Liver (tissue), 9 donors: ENCODE measurements around the gene TRPT1. TPM values are rescaled to one million over a fixed set of nuclear protein-coding genes. Genes with fewer than 3 reads are reported as not detected.

Experiments used
- DNase-seq: peaks from one replicate; pipeline ENCODE4 v3.0.0-alpha.2; 2017; ENCODE audit warnings: low spot score
- H3K27ac ChIP-seq, 2 donors: one replicate each; pipeline ENCODE4 v1.7.0; 2013; ENCODE audit warnings: inconsistent platforms in 2 of 2, low read length in 2 of 2, control low read depth in 1 of 2, low read depth in 1 of 2, mild to moderate bottlenecking in 1 of 2
- H3K27me3 ChIP-seq, 4 donors: one replicate each; pipeline versions ENCODE4 v1.6.1 to v1.7.0; 2013; ENCODE audit warnings: low read length in 3 of 4, inconsistent platforms in 1 of 4, mild to moderate bottlenecking in 1 of 4, moderate library complexity in 1 of 4; ENCODE audit not compliant: control insufficient read depth in 4 of 4, insufficient read depth in 4 of 4
- H3K36me3 ChIP-seq, 4 donors: one replicate each; pipeline versions ENCODE4 v1.6.1 to v1.7.0; 2013; ENCODE audit warnings: low read length in 3 of 4, mild to moderate bottlenecking in 3 of 4, low read depth in 1 of 4, moderate library complexity in 1 of 4; ENCODE audit not compliant: control insufficient read depth in 4 of 4, insufficient read depth in 3 of 4
- H3K4me1 ChIP-seq, 4 donors: one replicate each; pipeline versions ENCODE4 v1.6.1 to v1.7.0; 2013; ENCODE audit warnings: low read length in 3 of 4, mild to moderate bottlenecking in 3 of 4, moderate library complexity in 1 of 4; ENCODE audit not compliant: control insufficient read depth in 4 of 4, insufficient read depth in 4 of 4
- H3K4me3 ChIP-seq, 3 donors: one replicate each; pipeline versions ENCODE4 v1.6.1 to v1.7.0; 2013; ENCODE audit warnings: low read length in 3 of 3, control low read depth in 1 of 3, low read depth in 1 of 3, mild to moderate bottlenecking in 1 of 3
- H3K9ac ChIP-seq, 2 donors: one replicate each; pipeline ENCODE4 v1.7.0; 2013; ENCODE audit warnings: low read length in 2 of 2, mild to moderate bottlenecking in 2 of 2, moderate library complexity in 2 of 2, control low read depth in 1 of 2, low read depth in 1 of 2
- H3K9me3 ChIP-seq, 4 donors: one replicate each; pipeline versions ENCODE4 v1.6.1 to v1.7.0; 2013; ENCODE audit warnings: low read length in 3 of 4; ENCODE audit not compliant: control insufficient read depth in 4 of 4
- EGR1 ChIP-seq, 2 donors: IDR thresholded peaks; 2 replicates each; pipeline ENCODE4 v1.6.1; 2016 to 2018; ENCODE audit warnings: antibody characterized with exemption in 2 of 2, low read depth in 2 of 2
- FOXA1 ChIP-seq: IDR thresholded peaks from 2 replicates; pipeline ENCODE4 v1.6.1; 2016; ENCODE audit warnings: antibody characterized with exemption
- FOXA2 ChIP-seq: IDR thresholded peaks from 2 replicates; pipeline ENCODE4 v1.6.1; 2016; ENCODE audit warnings: antibody characterized with exemption
- GABPA ChIP-seq, 2 donors: IDR thresholded peaks in 1 of 2; conservative IDR thresholded peaks in 1 of 2; 2 replicates each; pipeline ENCODE4 v1.6.1; 2016; ENCODE audit warnings: antibody characterized with exemption in 2 of 2, mild to moderate bottlenecking in 1 of 2, moderate library complexity in 1 of 2
- HNF4G ChIP-seq: IDR thresholded peaks from 2 replicates; pipeline ENCODE4 v1.6.1; 2016; ENCODE audit warnings: antibody characterized with exemption
- JUND ChIP-seq, 2 donors: IDR thresholded peaks; 2 replicates each; pipeline ENCODE4 v1.6.1; 2016; ENCODE audit warnings: antibody characterized with exemption in 2 of 2
- NR2F2 ChIP-seq: IDR thresholded peaks from 2 replicates; pipeline ENCODE4 v1.6.1; 2016; ENCODE audit warnings: antibody characterized with exemption
- RAD21 ChIP-seq, 2 donors: IDR thresholded peaks; 2 replicates each; pipeline ENCODE4 v1.6.1; 2016; ENCODE audit warnings: antibody characterized with exemption in 2 of 2, mild to moderate bottlenecking in 2 of 2
- RXRA ChIP-seq, 2 donors: IDR thresholded peaks; 2 replicates each; pipeline ENCODE4 v1.6.1; 2017 to 2018; ENCODE audit warnings: antibody characterized with exemption in 2 of 2, mild to moderate bottlenecking in 1 of 2
- SP1 ChIP-seq: IDR thresholded peaks from 2 replicates; pipeline ENCODE4 v1.6.1; 2018; ENCODE audit warnings: antibody characterized with exemption, mild to moderate bottlenecking
- TAF1 ChIP-seq: conservative IDR thresholded peaks from 2 replicates; pipeline ENCODE4 v1.6.1; 2016; ENCODE audit warnings: antibody characterized with exemption, mild to moderate bottlenecking
- YY1 ChIP-seq: IDR thresholded peaks from 2 replicates; pipeline ENCODE4 v1.6.1; 2016; ENCODE audit warnings: antibody characterized with exemption, mild to moderate bottlenecking
- WGBS: extraction: QIAGEN DNeasy Blood & Tissue Kit; methylation state at CpG from one replicate; pipeline ENCODE4 v1.1.7; 2013; 5-methylcytosine and 5-hydroxymethylcytosine counted together
- polyA plus RNA-seq, 2 donors: library from polyadenylated mRNA; stranded (reverse) in 1 of 2; unstranded in 1 of 2; fragments of 200-250 nt in 1 of 2; fragments of >200 nt in 1 of 2; fragmentation: Nextera tagmentation in 1 of 2; extraction: Ambion mirVana in 1 of 2; gene quantifications; one replicate each; pipeline versions ENCODE4 v1.2.1 to v1.2.3, GENCODE V29; 2013 to 2015
- total RNA-seq, 2 donors: library from RNA; depleted of rRNA; stranded (reverse); fragments of >200 nt; gene quantifications; one replicate each; pipeline ENCODE4 v1.2.3, GENCODE V29; 2014
- TF ChIP-seq, protein P1 (sequence below): IDR thresholded peaks from 2 replicates; pipeline ENCODE4 v1.6.1; 2016; ENCODE audit warnings: antibody characterized with exemption
- TF ChIP-seq, protein P2 (sequence below): IDR thresholded peaks from 2 replicates; pipeline ENCODE4 v1.6.1; 2016; ENCODE audit warnings: antibody characterized with exemption, mild to moderate bottlenecking
- TF ChIP-seq, protein P3 (sequence below): fragments of 150-350 bp; IDR thresholded peaks from 2 replicates; pipeline ENCODE4 v1.5.1; 2017; ENCODE audit warnings: improper control_type of control experiment, low read depth, low read length; ENCODE audit not compliant: missing input control
- TF ChIP-seq, protein P4 (sequence below): IDR thresholded peaks from 2 replicates; pipeline ENCODE4 v1.6.1; 2016; ENCODE audit warnings: antibody characterized with exemption
- TF ChIP-seq, protein P5 (sequence below): IDR thresholded peaks from 2 replicates; pipeline ENCODE4 v1.6.1; 2016; ENCODE audit warnings: antibody characterized with exemption
- donor health status: healthy.
- donor health status: healthy.
- donor health status: healthy.
- donor health status: healthy.
- donor health status: healthy.

Gene TRPT1
- total and polyA plus RNA-seq, 4 donors, result 14.0 to 37.8 (median 20.8) TPM

DNA sequence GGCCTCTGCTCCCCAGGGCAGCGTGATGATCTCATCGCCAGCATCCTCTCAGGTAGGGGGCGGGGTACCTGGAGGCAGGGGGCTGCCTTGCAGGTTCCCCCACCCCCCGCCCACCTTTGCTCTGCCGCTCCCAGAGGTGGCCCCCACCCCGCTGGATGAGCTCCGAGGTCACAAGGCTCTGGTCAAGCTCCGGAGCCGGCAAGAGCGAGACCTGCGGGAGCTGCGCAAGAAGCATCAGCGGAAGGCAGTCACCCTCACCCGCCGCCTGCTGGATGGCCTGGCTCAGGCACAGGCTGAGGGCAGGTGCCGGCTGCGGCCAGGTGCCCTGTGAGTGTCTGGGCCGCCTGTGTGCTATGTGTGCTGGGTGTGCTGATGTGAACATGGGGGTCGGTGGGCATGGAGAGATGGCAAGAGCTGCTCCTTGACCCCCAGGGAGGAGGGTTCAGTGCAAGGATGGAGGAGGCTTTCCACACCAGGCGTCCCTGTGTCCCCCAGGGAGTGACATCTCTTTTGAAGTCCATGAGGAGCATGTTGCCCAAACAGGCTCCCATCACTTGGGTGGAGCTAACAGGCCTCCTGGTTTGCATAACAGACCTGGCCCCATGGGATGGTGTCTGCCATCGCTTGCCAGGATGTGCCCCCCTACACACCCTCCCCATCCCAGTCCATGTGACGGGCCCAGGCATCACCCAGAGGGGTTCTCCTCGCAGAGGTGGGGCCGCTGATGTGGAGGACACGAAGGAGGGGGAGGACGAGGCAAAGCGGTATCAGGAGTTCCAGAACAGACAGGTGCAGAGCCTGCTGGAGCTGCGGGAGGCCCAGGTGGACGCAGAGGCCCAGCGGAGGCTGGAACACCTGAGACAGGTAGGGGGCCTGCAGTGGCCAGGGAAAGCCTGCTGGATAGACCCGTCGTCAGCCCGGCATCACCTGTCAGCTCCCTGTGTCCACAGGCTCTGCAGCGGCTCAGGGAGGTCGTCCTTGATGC lies 39.5 kb upstream of the TRPT1 start:
- TF ChIP-seq TAF1 (no peak), JUND (IDR thresholded peaks at IDR 0.05) (no peak), SP1 (no peak), EGR1 (IDR thresholded peaks at IDR 0.05; ENCODE audit: low read depth in 2 of 2) (no peak), FOXA1 (no peak), NR2F2 (no peak), YY1 (no peak), HNF4G (no peak), FOXA2 (no peak), RXRA (IDR thresholded peaks at IDR 0.05) (no peak), GABPA (IDR thresholded peaks at IDR 0.05 in 1 of 2, conservative IDR thresholded peaks at IDR 0.05 in 1 of 2) (no peak)
- TF ChIP-seq, protein P1, sequence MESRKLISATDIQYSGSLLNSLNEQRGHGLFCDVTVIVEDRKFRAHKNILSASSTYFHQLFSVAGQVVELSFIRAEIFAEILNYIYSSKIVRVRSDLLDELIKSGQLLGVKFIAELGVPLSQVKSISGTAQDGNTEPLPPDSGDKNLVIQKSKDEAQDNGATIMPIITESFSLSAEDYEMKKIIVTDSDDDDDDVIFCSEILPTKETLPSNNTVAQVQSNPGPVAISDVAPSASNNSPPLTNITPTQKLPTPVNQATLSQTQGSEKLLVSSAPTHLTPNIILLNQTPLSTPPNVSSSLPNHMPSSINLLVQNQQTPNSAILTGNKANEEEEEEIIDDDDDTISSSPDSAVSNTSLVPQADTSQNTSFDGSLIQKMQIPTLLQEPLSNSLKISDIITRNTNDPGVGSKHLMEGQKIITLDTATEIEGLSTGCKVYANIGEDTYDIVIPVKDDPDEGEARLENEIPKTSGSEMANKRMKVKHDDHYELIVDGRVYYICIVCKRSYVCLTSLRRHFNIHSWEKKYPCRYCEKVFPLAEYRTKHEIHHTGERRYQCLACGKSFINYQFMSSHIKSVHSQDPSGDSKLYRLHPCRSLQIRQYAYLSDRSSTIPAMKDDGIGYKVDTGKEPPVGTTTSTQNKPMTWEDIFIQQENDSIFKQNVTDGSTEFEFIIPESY, result no peak
- TF ChIP-seq, protein P2, sequence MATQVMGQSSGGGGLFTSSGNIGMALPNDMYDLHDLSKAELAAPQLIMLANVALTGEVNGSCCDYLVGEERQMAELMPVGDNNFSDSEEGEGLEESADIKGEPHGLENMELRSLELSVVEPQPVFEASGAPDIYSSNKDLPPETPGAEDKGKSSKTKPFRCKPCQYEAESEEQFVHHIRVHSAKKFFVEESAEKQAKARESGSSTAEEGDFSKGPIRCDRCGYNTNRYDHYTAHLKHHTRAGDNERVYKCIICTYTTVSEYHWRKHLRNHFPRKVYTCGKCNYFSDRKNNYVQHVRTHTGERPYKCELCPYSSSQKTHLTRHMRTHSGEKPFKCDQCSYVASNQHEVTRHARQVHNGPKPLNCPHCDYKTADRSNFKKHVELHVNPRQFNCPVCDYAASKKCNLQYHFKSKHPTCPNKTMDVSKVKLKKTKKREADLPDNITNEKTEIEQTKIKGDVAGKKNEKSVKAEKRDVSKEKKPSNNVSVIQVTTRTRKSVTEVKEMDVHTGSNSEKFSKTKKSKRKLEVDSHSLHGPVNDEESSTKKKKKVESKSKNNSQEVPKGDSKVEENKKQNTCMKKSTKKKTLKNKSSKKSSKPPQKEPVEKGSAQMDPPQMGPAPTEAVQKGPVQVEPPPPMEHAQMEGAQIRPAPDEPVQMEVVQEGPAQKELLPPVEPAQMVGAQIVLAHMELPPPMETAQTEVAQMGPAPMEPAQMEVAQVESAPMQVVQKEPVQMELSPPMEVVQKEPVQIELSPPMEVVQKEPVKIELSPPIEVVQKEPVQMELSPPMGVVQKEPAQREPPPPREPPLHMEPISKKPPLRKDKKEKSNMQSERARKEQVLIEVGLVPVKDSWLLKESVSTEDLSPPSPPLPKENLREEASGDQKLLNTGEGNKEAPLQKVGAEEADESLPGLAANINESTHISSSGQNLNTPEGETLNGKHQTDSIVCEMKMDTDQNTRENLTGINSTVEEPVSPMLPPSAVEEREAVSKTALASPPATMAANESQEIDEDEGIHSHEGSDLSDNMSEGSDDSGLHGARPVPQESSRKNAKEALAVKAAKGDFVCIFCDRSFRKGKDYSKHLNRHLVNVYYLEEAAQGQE, result no peak
- TF ChIP-seq, protein P3, sequence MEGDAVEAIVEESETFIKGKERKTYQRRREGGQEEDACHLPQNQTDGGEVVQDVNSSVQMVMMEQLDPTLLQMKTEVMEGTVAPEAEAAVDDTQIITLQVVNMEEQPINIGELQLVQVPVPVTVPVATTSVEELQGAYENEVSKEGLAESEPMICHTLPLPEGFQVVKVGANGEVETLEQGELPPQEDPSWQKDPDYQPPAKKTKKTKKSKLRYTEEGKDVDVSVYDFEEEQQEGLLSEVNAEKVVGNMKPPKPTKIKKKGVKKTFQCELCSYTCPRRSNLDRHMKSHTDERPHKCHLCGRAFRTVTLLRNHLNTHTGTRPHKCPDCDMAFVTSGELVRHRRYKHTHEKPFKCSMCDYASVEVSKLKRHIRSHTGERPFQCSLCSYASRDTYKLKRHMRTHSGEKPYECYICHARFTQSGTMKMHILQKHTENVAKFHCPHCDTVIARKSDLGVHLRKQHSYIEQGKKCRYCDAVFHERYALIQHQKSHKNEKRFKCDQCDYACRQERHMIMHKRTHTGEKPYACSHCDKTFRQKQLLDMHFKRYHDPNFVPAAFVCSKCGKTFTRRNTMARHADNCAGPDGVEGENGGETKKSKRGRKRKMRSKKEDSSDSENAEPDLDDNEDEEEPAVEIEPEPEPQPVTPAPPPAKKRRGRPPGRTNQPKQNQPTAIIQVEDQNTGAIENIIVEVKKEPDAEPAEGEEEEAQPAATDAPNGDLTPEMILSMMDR, result no peak
- H3K4me1 ChIP-seq, result peaks cover 5 to 17% (median 14%) of the 10 kb centered on the region in 4 donors
- H3K9me3 ChIP-seq, result no peaks in the 10 kb centered on the region
- no peak for DNase-seq
- H3K27ac ChIP-seq, result no peak overlapping the region
- peaks cover 0 to 9% (median 3%) of the 10 kb centered on the region in 4 donors for H3K36me3 ChIP-seq
- WGBS, result 94% methylated on average over 35 of the region's 35 CpGs
- no peaks in the 10 kb centered on the region for H3K27me3 ChIP-seq
- H3K9ac ChIP-seq, result no peak overlapping the region
- H3K4me3 ChIP-seq, result no peak overlapping the region

DNA sequence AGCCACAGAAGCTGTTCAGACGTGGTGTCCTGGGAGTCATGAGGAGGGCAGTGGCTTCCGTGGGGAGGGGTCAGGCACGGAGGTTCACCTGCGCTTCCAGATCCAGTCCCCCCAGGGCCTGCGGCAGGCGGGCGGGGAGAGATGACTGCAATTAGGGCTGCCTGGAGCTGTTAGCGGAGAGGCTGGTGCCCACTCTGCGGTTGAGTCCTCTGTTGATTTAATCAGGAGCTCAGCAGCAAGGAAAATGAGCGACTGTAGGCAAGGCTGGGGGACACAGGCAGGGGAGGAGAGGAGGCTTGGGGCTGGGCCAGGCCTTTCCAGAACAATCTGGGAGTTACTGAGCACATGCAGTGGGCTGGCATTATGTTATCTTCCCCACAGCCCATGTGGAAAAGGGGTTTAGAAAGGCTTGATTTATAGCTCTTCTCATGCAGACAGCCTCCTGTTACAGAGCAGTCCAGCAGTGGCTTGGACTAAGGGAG lies 38.4 kb upstream of the TRPT1 start:
- H3K4me1 ChIP-seq, result peaks cover 5 to 17% (median 14%) of the 10 kb centered on the region in 4 donors
- TF ChIP-seq, protein P4, sequence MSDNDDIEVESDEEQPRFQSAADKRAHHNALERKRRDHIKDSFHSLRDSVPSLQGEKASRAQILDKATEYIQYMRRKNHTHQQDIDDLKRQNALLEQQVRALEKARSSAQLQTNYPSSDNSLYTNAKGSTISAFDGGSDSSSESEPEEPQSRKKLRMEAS, result no peak
- TF ChIP-seq RXRA (IDR thresholded peaks at IDR 0.05) (no peak), HNF4G (no peak), JUND (IDR thresholded peaks at IDR 0.05) (no peak), YY1 (no peak), RAD21 (IDR thresholded peaks at IDR 0.05) (no peak), NR2F2 (no peak), FOXA2 (no peak), EGR1 (IDR thresholded peaks at IDR 0.05; ENCODE audit: low read depth in 2 of 2) (no peak)
- TF ChIP-seq, protein P1, result no peak
- TF ChIP-seq, protein P5, sequence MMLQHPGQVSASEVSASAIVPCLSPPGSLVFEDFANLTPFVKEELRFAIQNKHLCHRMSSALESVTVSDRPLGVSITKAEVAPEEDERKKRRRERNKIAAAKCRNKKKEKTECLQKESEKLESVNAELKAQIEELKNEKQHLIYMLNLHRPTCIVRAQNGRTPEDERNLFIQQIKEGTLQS, result no peak

More for the DNA sequence above, 38.4 kb upstream of the TRPT1 start:
- Histone ChIP-seq H3K4me3 (no peak overlapping the region), H3K27ac (no peak overlapping the region), H3K36me3 (peaks cover 0 to 9% (median 3%) of the 10 kb centered on the region in 4 donors), H3K9ac (no peak overlapping the region), H3K27me3 (no peaks in the 10 kb centered on the region), H3K9me3 (no peaks in the 10 kb centered on the region)
- no peak for DNase-seq
- 96% methylated on average over 10 of the region's 10 CpGs for WGBS
